ENCODE results near the gene ELMO1. TPM values are rescaled to one million over a fixed set of nuclear protein-coding genes. Genes with fewer than 3 reads are reported as not detected.
"Not testable (repeated sequence)": the region's sequence is repeated elsewhere in the genome, so short reads cannot be mapped to it uniquely, and the experiment has no call there.

Gene ELMO1
- total and polyA plus RNA-seq, 2 of the 13 experiments (the other 11 are each of a cell fraction or from before 2014, with no cell fraction given) = 0.11 to 0.17 TPM

DNA sequence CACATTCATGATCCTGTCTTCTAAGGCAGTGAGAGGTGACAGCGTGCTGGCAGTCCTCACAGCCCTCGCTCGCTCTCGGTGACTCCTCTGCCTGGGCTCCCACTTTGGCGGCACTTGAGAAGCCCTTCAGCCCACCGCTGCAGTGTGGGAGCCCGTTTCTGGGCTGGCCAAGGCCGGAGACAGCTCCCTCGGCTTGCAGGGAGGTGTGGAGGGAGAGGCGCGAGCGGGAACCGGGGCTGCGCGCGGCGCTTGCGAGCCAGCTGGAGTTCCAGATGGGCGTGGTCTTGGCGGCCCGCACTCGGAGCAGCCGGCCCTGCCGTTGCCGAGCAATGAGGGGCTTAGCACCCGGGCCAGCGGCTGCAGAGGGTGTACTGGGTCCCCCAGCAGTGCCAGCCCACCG lies 475.1 kb downstream of the ELMO1 start:
- H3K36me3 ChIP-seq (replicated peaks in 1 of 2; ENCODE audit: control insufficient read depth in 1 of 2, insufficient read depth in 2 of 2, low read length in 2 of 2); H3K27me3 ChIP-seq (ENCODE audit: control insufficient read depth in 1 of 2, insufficient read depth in 2 of 2, low read length in 2 of 2); DNase-seq (ENCODE audit: low spot score); H3K79me2 ChIP-seq (ENCODE audit: insufficient read depth, low read length); CTCF ChIA-PET (ENCODE audit: low intra/inter-chr PET ratio, low total read pairs); H2AFZ ChIP-seq (ENCODE audit: low read length); FAIRE-seq; H3K4me3 ChIP-seq (replicated peaks in 1 of 3; ENCODE audit: insufficient read depth in 1 of 3, low read depth in 2 of 3, low read length in 3 of 3); H3K9me3 ChIP-seq (ENCODE audit: low read length); H3K4me2 ChIP-seq (ENCODE audit: low read depth, low read length); BruUV-seq (replicated peaks); H4K20me1 ChIP-seq (ENCODE audit: insufficient read depth, low read length); H3K9ac ChIP-seq (ENCODE audit: insufficient read depth, low read depth, low read length); ATAC-seq: not testable (repeated sequence)
- TF ChIP-seq, protein P1, sequence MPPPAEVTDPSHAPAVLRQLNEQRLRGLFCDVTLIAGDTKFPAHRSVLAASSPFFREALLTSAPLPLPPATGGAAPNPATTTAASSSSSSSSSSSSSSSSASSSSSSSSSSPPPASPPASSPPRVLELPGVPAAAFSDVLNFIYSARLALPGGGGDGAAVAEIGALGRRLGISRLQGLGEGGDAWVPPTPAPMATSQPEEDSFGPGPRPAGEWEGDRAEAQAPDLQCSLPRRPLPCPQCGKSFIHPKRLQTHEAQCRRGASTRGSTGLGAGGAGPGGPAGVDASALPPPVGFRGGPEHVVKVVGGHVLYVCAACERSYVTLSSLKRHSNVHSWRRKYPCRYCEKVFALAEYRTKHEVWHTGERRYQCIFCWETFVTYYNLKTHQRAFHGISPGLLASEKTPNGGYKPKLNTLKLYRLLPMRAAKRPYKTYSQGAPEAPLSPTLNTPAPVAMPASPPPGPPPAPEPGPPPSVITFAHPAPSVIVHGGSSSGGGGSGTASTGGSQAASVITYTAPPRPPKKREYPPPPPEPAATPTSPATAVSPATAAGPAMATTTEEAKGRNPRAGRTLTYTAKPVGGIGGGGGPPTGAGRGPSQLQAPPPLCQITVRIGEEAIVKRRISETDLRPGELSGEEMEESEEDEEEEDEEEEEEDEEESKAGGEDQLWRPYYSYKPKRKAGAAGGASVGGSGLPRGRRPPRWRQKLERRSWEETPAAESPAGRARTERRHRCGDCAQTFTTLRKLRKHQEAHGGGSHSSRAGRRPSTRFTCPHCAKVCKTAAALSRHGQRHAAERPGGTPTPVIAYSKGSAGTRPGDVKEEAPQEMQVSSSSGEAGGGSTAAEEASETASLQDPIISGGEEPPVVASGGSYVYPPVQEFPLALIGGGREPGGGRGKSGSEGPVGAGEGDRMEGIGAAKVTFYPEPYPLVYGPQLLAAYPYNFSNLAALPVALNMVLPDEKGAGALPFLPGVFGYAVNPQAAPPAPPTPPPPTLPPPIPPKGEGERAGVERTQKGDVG (CRISPR knock-in tag; IDR thresholded peaks at IDR 0.05; ENCODE audit: borderline replicate concordance) = peak; percentile 40; the same call in 1 of the 2 replicates
- peak; percentile 52; the same call in 1 of the 2 replicates for TF ChIP-seq ZBTB38 (CRISPR knock-in tag; IDR thresholded peaks at IDR 0.05)
- 0 out of 2 replicates have a peak, but pooled peaks have one; percentile 33 for TF ChIP-seq ZFX (CRISPR knock-in tag; IDR thresholded peaks at IDR 0.05; ENCODE audit: low read depth)
- TF ChIP-seq, protein P2, sequence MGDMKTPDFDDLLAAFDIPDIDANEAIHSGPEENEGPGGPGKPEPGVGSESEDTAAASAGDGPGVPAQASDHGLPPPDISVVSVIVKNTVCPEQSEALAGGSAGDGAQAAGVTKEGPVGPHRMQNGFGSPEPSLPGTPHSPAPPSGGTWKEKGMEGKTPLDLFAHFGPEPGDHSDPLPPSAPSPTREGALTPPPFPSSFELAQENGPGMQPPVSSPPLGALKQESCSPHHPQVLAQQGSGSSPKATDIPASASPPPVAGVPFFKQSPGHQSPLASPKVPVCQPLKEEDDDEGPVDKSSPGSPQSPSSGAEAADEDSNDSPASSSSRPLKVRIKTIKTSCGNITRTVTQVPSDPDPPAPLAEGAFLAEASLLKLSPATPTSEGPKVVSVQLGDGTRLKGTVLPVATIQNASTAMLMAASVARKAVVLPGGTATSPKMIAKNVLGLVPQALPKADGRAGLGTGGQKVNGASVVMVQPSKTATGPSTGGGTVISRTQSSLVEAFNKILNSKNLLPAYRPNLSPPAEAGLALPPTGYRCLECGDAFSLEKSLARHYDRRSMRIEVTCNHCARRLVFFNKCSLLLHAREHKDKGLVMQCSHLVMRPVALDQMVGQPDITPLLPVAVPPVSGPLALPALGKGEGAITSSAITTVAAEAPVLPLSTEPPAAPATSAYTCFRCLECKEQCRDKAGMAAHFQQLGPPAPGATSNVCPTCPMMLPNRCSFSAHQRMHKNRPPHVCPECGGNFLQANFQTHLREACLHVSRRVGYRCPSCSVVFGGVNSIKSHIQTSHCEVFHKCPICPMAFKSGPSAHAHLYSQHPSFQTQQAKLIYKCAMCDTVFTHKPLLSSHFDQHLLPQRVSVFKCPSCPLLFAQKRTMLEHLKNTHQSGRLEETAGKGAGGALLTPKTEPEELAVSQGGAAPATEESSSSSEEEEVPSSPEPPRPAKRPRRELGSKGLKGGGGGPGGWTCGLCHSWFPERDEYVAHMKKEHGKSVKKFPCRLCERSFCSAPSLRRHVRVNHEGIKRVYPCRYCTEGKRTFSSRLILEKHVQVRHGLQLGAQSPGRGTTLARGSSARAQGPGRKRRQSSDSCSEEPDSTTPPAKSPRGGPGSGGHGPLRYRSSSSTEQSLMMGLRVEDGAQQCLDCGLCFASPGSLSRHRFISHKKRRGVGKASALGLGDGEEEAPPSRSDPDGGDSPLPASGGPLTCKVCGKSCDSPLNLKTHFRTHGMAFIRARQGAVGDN (CRISPR knock-in tag; IDR thresholded peaks at IDR 0.05) = peak; percentile 50
- TF ChIP-seq, protein P3, sequence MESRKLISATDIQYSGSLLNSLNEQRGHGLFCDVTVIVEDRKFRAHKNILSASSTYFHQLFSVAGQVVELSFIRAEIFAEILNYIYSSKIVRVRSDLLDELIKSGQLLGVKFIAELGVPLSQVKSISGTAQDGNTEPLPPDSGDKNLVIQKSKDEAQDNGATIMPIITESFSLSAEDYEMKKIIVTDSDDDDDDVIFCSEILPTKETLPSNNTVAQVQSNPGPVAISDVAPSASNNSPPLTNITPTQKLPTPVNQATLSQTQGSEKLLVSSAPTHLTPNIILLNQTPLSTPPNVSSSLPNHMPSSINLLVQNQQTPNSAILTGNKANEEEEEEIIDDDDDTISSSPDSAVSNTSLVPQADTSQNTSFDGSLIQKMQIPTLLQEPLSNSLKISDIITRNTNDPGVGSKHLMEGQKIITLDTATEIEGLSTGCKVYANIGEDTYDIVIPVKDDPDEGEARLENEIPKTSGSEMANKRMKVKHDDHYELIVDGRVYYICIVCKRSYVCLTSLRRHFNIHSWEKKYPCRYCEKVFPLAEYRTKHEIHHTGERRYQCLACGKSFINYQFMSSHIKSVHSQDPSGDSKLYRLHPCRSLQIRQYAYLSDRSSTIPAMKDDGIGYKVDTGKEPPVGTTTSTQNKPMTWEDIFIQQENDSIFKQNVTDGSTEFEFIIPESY (CRISPR knock-in tag; IDR thresholded peaks at IDR 0.05) = peak; percentile 52
- Histone ChIP-seq H3K27ac (ENCODE audit: extremely low read length, insufficient read depth, low read length) (peak overlapping the region; percentile 99), H3K4me1 (ENCODE audit: insufficient read depth, low read length) (peaks cover 61% of the 10 kb centered on the region)
- intact Hi-C loops (cut with micrococcal nuclease; ENCODE audit: unreplicated experiment) = loop anchor here (5.0 to 10.0 kb wide), 2 partner anchors 61 to 486 kb away; no protein-coding TSS in a partner anchor
- 98% methylated on average over 22 of the region's 28 CpGs for WGBS (ENCODE audit: low lambda C conversion rate)
- in situ Hi-C loops (cut with HindIII; ENCODE audit: extremely low pct_ligation_motif_present, low pct_unique_long_range_greater_than_20kb) = loop anchor here (25.0 kb wide), 1 partner anchor 511 kb away; no protein-coding TSS in a partner anchor
- POLR2A ChIA-PET = interaction anchor here (1.9 kb wide), 1 partner anchor 10 kb away, joined by 10 read pairs; no protein-coding TSS in a partner anchor

All from HepG2 (cell line).